NT2/D1 (cell line): ENCODE data around the gene SLX4IP.

Experiments used
- SUZ12 ChIP-seq: IDR thresholded peaks from 2 replicates; pipeline ENCODE4 v1.6.1; 2011; ENCODE audit not compliant: insufficient read length, insufficient read depth; ENCODE audit errors: extremely low read depth
- YY1 ChIP-seq: IDR thresholded peaks from 2 replicates; pipeline ENCODE4 v1.6.1; 2011; ENCODE audit not compliant: insufficient read length, insufficient read depth
- ZNF274 ChIP-seq: IDR thresholded peaks from 2 replicates; pipeline ENCODE4 v1.6.1; 2011; ENCODE audit warnings: mild to moderate bottlenecking, low read depth, low read length

DNA sequence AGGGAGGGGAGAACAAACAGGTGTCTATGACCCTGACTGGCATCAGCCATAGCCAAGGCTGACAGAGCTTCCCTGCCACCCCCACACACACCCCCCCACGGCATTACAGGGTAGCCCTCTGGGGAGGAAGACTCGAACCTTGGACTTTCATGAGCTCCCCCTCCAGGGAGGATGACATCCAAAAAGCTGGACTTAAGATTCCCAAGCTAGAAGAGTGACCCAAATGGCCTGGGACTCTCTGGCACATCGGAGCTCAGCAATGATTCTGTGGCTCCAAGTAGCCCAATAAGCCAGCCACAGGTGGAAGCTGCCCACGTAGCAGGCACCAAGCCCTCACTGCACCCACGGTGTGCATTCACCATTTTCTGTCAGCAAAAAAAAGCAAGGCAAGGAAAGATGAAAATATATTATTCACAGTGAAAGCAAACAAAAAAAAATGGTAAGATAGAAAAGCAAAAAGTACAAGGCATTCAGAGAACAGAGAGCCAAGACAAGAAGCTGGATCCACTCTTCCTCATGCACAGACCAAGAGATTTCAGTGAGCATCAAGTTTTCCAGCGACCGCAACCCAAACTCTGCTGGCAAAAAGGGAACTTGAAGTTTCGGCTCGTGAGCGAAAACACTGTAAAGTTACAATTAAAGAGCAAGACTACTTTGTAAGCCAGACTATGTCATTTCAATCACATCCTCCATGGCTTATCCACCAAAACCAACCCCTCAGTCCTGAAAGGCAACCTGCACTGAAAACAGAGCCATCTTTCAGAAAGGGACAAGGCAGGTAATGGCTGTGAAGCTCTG, 227.8 kb downstream of the SLX4IP start:
- TF ChIP-seq YY1 (no peak), ZNF274 (no peak), SUZ12 (no peak)
